ENCODE measurements around the gene APOF.

APOF gene

DNA sequence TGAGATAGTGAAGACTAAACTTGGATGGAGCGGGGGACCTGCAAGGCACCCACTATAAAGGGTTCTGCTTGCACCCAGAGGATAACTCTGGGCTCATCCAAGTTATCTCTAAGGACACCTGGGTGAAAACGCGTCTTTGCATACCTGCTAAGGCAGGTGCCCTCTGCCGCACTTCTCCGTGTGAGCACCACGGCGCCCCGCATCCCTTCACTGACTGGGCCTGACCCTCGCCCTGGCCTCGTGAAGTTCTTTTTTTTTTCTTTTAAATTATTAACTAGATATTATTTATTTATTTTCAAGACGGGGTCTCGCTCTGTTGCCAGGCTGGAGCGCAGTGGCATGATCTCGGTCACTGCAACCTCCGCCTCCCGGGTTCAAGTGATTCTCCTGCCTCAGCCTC is 20.0 kb upstream of the APOF start:
- peaks cover 2% of the 10 kb centered on the region for H3K27me3 Mint-ChIP-seq
- DNase-seq (no peak), ATAC-seq (no peak)
- H3K4me1 Mint-ChIP-seq: no peaks in the 10 kb centered on the region
- no peaks in the 10 kb centered on the region for H3K9me3 Mint-ChIP-seq
- H3K36me3 Mint-ChIP-seq (ENCODE audit: low read depth): no peaks in the 10 kb centered on the region
- no peak overlapping the region for H3K27ac Mint-ChIP-seq
- no peak overlapping the region for H3K4me3 Mint-ChIP-seq

DNA sequence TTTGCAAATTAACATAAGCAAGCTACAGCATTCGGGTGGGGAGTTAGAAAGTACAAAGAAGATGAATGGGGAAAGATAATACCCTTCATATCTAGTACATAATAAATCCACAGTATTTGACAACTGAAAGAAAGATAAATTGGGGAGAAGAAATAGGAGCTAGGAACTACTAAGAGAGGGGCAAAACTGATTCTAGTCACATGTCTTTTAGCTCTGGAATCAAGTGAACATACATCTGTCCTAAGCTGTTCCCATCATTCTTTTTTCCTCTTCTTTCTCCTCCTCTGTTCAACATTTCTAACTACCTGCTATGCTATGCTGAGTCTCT is 15.3 kb upstream of the APOF start:
- H3K27ac Mint-ChIP-seq: no peak overlapping the region
- ATAC-seq: no peak
- no peak for DNase-seq
- H3K27me3 Mint-ChIP-seq: peaks cover 2% of the 10 kb centered on the region
- H3K4me3 Mint-ChIP-seq: no peak overlapping the region
- peaks cover 1% of the 10 kb centered on the region for H3K4me1 Mint-ChIP-seq
- H3K9me3 Mint-ChIP-seq: peaks cover 6% of the 10 kb centered on the region
- H3K36me3 Mint-ChIP-seq (ENCODE audit: low read depth): peaks cover 2% of the 10 kb centered on the region

DNA sequence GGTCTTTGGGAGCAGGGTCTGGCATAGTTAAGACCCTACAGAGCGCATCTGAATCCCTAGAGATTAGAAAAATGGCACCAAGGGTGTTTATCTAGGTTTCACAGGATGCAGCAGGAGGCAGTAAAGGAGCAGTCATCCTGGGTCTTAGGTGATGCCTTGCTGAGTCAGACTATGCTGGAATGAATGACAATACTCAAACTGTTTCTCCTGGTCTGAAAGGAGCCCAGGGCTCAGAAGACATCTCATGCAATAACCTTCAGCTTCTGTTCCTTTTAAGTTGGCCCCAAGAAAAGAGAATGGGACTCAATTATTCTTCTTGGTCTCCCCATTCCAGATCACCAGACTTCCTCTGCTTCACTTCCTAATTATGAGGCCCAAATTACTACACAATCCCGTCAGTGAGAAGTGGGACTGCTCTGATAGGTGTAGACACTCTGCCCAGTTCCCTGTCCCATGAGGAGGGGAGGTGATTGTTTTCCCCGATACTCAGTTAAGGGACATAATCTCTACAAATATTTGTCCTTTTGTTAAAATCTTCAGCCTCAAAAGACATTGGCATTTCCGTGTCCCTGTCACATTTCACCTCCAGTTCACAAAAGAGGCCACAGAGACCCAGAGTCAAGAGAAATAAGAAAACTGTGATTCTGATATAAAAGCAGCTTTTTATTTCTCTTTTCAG is 14.8 kb upstream of the APOF start:
- H3K4me3 Mint-ChIP-seq: no peak overlapping the region
- H3K36me3 Mint-ChIP-seq (ENCODE audit: low read depth): peaks cover 2% of the 10 kb centered on the region
- DNase-seq (no peak), ATAC-seq (peak; percentile 68)
- peaks cover 2% of the 10 kb centered on the region for H3K27me3 Mint-ChIP-seq
- no peak overlapping the region for H3K27ac Mint-ChIP-seq
- H3K9me3 Mint-ChIP-seq: peaks cover 6% of the 10 kb centered on the region
- peaks cover 1% of the 10 kb centered on the region for H3K4me1 Mint-ChIP-seq

DNA sequence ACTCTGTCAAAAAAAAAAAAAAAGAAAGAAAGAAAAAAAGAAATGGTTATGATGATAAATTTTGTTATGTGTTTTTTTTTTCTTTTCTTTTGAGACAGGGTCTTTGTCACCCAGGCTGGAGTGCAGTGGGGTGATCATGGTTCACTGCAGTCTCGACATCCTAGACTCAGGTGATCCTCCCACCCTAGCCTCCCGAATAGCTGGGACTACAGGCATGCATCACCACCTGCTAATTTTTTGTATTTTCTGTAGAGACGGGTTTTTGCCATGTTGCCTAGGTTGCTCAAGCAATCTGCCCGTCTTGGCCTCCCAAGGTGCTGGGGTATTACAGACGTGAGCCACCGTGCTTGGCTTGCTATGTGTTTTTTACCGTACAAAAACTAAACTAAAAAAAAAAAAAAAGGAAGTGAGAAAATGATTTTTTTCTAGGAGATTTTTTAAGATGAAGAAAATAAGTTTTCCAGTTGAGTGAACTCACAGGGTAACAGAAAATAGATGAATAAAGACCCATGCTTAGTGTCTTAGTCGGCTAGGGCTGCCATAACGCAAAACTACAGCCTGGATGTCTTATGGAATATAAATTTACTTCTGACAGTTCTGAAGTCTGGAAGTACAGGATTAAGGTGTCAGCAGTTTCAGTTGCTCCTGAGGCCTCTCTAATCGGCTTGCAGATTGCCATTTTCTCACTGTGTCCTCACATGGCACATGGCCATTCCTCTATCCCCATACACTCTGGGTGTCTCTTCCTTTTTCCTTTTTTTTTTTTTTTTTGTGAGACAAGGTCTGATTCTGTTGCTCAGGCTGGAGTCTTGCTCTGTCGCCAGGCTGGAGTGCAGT is 13.2 kb upstream of the APOF start:
- Mint-ChIP-seq H3K4me3 (no peak overlapping the region), H3K36me3 (ENCODE audit: low read depth) (peaks cover 2% of the 10 kb centered on the region), H3K27me3 (no peaks in the 10 kb centered on the region), H3K27ac (no peak overlapping the region), H3K9me3 (peaks cover 6% of the 10 kb centered on the region), H3K4me1 (peaks cover 1% of the 10 kb centered on the region)
- no peak for ATAC-seq
- no peak for DNase-seq

DNA sequence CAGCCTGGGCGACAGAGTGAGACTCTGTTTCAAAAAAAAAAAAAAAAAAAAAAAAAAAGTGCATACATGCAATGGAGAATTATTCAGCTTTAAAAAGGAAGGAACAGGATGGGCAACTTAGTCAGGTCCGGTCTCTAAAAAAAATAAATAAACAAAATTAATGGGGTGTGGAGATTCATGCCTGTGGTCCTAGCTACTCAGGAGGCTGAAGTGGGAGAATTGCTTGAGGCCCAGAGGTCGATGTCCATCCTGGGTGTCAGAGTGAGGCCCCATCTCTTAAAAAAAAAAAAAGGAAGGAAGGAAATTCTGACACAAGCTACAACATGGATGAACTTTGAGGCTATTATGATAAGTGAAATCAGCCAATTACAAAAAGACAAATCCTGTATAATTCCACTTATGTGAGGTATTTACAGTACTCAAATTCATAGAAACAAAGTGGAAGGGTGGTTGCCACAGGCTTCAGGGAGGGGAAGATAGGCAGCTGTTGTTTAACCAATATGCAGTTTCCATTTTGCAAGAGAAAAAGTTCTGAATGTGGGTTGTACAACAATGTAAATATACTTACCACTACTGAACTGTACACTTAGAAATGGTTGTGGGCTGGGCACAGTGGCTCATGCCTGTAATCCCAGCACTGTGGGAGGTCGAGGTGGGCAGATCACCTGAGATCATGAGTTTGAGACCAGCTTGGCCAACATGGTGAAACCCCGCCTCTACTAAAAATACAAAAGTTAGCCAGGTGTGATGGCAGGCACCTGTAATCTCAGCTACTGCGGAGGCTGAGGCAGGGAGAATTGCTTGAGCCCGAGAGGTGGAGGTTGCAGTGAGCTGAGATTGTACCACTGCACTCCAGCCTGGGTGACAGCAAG is 12.3 kb upstream of the APOF start:
- H3K4me3 Mint-ChIP-seq: no peak overlapping the region
- ATAC-seq: no peak
- DNase-seq: no peak
- no peak overlapping the region for H3K27ac Mint-ChIP-seq
- H3K4me1 Mint-ChIP-seq: peaks cover 1% of the 10 kb centered on the region
- H3K36me3 Mint-ChIP-seq (ENCODE audit: low read depth): peaks cover 2% of the 10 kb centered on the region
- peaks cover 6% of the 10 kb centered on the region for H3K9me3 Mint-ChIP-seq
- H3K27me3 Mint-ChIP-seq: no peaks in the 10 kb centered on the region

DNA sequence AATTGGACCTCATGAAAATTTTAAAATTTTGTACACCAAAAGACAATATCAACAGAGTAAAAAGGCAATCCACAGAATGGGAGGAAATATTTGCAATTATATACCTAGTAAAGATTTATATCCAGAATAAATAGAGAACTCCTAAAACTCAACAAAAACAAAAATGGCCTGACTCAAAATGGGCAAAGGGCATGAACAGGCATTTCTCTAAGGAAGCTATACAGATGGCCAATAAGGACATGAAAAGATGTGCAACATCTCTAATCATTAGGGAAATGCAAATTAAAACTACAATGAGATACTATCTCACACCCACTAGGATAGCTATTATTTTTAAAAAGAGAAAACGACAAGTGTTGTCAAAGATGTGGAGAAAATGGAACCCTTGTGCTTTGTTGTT is 10.9 kb upstream of the APOF start:
- H3K27ac Mint-ChIP-seq: no peak overlapping the region
- DNase-seq: no peak
- H3K4me3 Mint-ChIP-seq: no peak overlapping the region
- H3K4me1 Mint-ChIP-seq: peaks cover 1% of the 10 kb centered on the region
- peaks cover 6% of the 10 kb centered on the region for H3K9me3 Mint-ChIP-seq
- H3K27me3 Mint-ChIP-seq: no peaks in the 10 kb centered on the region
- H3K36me3 Mint-ChIP-seq (ENCODE audit: low read depth): peaks cover 2% of the 10 kb centered on the region
- no peak for ATAC-seq

DNA sequence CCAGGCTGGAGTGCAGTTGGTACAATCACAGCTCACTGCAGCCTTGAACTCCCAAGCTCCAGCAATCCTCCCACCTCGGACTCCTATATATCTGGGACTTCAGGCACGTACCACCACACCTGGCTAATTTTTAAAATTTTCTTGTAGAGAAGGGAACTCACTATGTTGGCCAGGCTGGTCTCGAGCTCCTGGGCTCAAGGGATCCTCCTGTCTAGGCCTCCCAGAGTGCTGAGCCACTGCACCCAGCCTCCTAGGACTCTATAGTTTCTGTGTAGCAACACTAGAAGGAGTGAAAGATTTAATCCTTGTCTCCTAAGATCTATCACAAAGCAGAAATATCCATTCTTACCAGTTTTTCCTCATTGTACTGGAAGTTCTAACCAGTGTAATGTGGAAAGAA is 4.3 kb upstream of the APOF start:
- Mint-ChIP-seq H3K27ac (no peak overlapping the region), H3K36me3 (ENCODE audit: low read depth) (no peaks in the 10 kb centered on the region)
- no peak for ATAC-seq

DNA sequence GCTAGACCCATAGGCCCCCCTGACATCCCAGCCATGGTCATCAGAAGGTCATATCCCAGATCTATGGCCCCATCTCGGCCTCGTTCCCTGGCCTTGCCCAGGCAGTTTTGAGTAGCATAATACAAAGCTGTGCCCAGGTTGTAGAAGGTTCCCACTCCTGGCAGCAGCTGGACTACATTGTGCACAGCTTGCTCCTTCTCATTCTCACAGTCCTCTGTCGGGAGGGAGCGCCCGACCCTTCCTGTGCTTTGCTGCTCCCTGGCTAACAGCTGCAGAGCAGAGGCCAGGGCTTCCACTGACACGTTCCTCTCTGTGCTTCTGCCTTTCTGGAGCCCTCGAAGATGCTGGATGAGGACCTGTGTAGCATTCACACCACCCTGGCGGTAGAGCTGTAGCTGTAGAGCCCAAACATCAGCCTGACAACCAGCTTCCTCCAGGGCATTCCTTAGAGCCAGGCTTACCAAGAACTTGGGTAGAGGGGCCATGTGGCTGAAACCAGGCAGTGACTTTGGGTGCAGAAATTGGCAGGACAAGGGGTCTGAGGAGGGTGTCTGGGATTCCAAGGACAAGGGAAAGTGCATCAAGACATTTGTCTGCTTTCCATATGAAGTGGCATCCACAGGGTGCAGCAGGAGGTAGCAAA is 1.0 kb downstream of the APOF start:
- ATAC-seq: no peak
- Mint-ChIP-seq H3K9me3 (no peaks in the 10 kb centered on the region), H3K36me3 (ENCODE audit: low read depth) (peaks cover 1% of the 10 kb centered on the region), H3K4me3 (peak overlapping the region; percentile 92), H3K27me3 (no peaks in the 10 kb centered on the region), H3K27ac (peak overlapping the region; percentile 90), H3K4me1 (peaks cover 35% of the 10 kb centered on the region)
- no peak for DNase-seq

More for the DNA sequence above, 4.3 kb upstream of the APOF start:
- H3K9me3 Mint-ChIP-seq: no peaks in the 10 kb centered on the region
- H3K4me1 Mint-ChIP-seq: no peaks in the 10 kb centered on the region
- H3K27me3 Mint-ChIP-seq: no peaks in the 10 kb centered on the region
- no peak overlapping the region for H3K4me3 Mint-ChIP-seq
- no peak for DNase-seq

DNA sequence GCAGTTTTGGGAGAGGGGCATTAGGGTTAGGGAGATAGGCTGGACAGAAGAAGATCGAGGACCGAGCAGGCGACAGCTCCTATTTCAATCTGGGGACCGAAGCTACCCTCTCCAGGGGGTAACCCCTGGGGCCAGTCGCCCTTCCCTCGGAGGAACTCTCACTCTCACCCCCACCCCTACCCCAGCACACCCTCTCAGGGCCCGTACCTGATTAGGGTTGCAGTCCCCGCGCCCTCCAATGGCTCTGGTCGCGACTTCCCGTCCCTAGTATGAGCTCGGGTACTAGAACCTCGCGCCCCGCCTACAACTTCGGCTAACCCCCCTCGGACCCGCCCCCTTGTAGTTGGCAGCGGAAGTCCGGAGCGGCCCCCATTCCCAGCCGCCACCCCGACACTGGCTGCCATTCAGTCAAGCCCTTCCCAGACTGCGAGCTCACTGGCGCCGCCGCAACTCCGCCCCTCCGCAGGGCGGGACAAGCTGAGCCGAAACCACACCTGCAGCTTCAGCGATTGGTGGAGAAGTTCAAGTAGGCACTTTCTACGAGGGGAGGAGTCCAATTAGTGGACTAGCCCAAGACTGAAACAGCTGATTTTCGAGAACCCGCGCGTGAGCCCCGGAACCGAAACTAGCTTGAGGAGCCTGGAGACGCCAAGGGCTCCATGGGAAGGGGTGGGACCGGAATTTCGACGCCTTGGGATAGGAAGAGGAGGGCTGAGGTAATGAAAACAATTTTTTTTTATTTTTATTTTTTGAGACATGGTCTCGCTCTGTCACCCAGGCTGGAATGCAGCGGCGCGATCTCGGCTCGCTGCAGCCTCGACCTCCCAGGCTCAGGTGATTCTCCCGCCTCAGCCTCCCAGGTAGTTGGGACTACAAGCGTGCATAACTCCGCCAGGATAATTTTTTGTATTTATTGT is 2.5 kb downstream of the APOF start, which contains the start of gene STAT2:
TSS of gene STAT2 (minus strand) at position 257 of the 917 bp plus-strand sequence. CDS start 3,536 bp downstream, outside the sequence.
- peak within 1 kb of the TSS; percentile 92 for H3K4me3 Mint-ChIP-seq
- H3K27ac Mint-ChIP-seq: peak within 1 kb of the TSS; percentile 90
- H3K27me3 Mint-ChIP-seq: no peaks in the 10 kb centered on the region
- H3K36me3 Mint-ChIP-seq (ENCODE audit: low read depth): peaks cover 6% of the 10 kb centered on the region
- H3K4me1 Mint-ChIP-seq: peaks cover 35% of the 10 kb centered on the region
- no peaks in the 10 kb centered on the region for H3K9me3 Mint-ChIP-seq
- ATAC-seq (peak; percentile 97), DNase-seq (peak; percentile 99)

DNA sequence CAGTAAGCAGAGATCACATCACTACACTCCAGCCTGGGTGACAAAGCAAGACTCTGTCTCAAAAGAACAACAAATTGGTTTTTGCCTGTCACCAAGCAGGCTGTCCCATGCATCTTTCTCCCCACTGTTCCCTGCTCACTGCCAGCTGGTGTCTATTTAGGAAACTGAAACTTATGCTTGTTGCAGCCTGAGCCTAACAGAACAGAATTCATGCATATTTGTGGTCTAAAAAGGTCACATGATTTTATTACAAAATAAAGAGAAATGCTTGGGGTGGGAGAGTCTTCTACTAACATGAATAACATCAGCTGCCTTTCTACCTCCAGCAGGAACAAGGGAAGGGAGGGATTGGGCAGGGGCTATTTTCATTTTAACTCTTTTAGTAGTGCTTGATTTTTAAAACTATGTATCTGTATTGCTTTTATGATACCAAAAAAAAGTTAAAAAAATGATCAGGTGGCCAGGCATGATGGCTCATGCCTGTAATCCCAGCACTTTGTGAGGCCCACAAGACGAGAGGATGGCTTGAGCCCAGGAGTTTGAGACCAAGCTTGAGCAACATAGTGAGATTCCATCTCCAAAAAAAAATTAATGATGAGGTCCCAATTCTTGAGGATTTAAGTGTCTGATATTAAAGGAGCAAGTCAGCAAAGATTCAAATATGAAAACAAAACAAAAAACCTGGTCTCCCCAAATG is 3.7 kb downstream of the APOF start:
- ATAC-seq (no peak), DNase-seq (no peak)
- peaks cover 6% of the 10 kb centered on the region for H3K36me3 Mint-ChIP-seq (ENCODE audit: low read depth)

DNA sequence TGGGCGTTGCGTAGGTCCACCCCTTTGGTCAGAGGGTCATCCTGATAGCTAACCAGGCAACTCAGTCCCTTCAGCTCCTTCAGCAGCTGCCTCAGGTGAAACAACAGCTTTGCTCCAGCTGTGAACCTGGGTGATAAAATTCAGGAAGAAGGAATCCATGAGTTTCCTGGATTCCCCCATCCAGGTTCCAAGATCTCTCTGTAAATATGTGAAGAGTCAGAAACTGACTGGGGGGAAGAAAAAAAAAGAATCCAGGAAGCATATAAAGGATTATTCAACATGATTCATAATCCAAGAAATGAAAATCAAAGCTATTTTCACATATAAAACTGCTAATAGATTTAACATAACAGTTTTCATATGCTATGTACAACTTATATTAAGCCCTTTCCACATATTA is 11.3 kb downstream of the APOF start:
- H3K4me1 Mint-ChIP-seq: no peaks in the 10 kb centered on the region
- H3K27ac Mint-ChIP-seq: no peak overlapping the region
- no peak for DNase-seq
- H3K36me3 Mint-ChIP-seq (ENCODE audit: low read depth): peaks cover 20% of the 10 kb centered on the region
- no peaks in the 10 kb centered on the region for H3K27me3 Mint-ChIP-seq
- ATAC-seq: no peak
- no peaks in the 10 kb centered on the region for H3K9me3 Mint-ChIP-seq
- no peak overlapping the region for H3K4me3 Mint-ChIP-seq

More for the DNA sequence above, 3.7 kb downstream of the APOF start:
- Mint-ChIP-seq H3K4me1 (peaks cover 35% of the 10 kb centered on the region), H3K4me3 (peak overlapping the region; percentile 92), H3K27ac (peak overlapping the region; percentile 90), H3K27me3 (no peaks in the 10 kb centered on the region), H3K9me3 (no peaks in the 10 kb centered on the region)

DNA sequence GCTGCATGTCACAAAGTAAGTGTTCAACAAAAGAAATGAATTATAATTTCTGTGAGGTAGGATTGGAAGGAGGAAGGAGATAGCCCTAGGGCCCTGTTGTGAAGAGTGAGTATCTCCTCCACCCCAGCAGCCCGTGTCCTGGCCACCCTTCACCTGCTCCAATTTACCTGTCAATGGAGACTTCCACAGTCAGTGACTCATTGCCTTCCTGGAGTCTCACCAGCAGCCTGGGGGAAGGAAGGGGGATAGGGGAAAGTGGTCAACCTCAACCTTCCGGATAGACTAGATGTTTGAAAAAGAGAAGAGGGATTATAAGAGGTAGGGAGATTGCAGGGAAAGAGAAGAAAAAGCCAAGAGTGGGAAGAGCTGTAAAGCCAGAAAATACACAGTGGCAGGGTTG is 12.0 kb downstream of the APOF start:
- H3K4me3 Mint-ChIP-seq: no peak overlapping the region
- no peaks in the 10 kb centered on the region for H3K9me3 Mint-ChIP-seq
- H3K27ac Mint-ChIP-seq: no peak overlapping the region
- ATAC-seq: no peak
- DNase-seq: no peak
- H3K27me3 Mint-ChIP-seq: no peaks in the 10 kb centered on the region
- no peaks in the 10 kb centered on the region for H3K4me1 Mint-ChIP-seq
- peaks cover 18% of the 10 kb centered on the region for H3K36me3 Mint-ChIP-seq (ENCODE audit: low read depth)

DNA sequence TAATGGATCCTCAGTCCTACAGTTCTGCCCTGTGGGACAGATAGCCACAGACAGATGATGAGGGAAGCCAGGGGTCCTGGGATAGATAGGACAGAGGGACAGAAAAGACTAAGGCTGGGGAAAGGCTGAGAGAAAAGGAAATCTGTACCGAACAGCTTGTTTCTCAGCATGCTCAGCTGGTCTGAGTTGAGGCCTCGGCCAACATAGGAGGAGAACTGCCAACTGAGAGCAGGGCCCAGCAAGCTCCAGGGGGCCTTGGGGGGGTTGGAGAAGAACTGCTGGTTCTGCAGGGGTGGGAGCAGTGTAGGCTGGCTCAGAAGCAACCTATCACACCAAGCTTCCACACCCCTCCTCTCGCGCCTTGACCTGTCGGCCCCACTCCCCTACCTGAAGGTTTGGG is 13.9 kb downstream of the APOF start:
- no peaks in the 10 kb centered on the region for H3K4me1 Mint-ChIP-seq
- H3K4me3 Mint-ChIP-seq: no peak overlapping the region
- H3K9me3 Mint-ChIP-seq: no peaks in the 10 kb centered on the region
- ATAC-seq (no peak), DNase-seq (no peak)
- peaks cover 17% of the 10 kb centered on the region for H3K36me3 Mint-ChIP-seq (ENCODE audit: low read depth)
- H3K27me3 Mint-ChIP-seq: no peaks in the 10 kb centered on the region
- H3K27ac Mint-ChIP-seq: no peak overlapping the region

All from activated naive CD8-positive, alpha-beta T cell treated with anti-CD3 and anti-CD28 coated beads, Interleukin-2, amount 50 U/mL, for 24 hours (primary cell).